HCT116 (cell line): ENCODE results near the gene LINGO4. TPM values are rescaled to one million over a fixed set of nuclear protein-coding genes. Genes with fewer than 3 reads are reported as not detected.

Experiments used
- ATAC-seq: fragments of 200-7000 bp; cut with Tn5 transposase; 2 replicates; pipeline ENCODE4 v1.9.1; 2020; ENCODE audit warnings: mild to moderate bottlenecking, moderate library complexity
- BruUV-seq: library from RNA; stranded (reverse); fragments of 400-500 nt; replicated peaks from 2 replicates; lab custom pipeline; 2021; lab: Mats Ljungman, UMichigan
- CTCF ChIA-PET: fragments of 300-600 bp; sonication (Branson Sonifier 250); formaldehyde crosslinking; loops from one replicate; lab custom pipeline; 2021; ENCODE audit warnings: antibody characterized with exemption; lab: Charles Lee
- POLR2A ChIA-PET: fragments of 300-600, 350-600 bp; sonication (Branson Sonifier 250); formaldehyde crosslinking; loops from one replicate; lab custom pipeline; 2021; ENCODE audit warnings: antibody characterized with exemption; lab: Charles Lee
- RAD21 ChIA-PET, 2 experiments: fragments of 300-600 bp; sonication (Branson Sonifier 250); formaldehyde crosslinking; loops; one replicate each; lab custom pipeline; 2023; ENCODE audit warnings: low total read pairs in 2 of 2; ENCODE audit not compliant: uncharacterized antibody in 2 of 2, unreplicated experiment in 2 of 2, low non-redundant PET in 1 of 2; lab: Charles Lee
- DNase-seq: peaks from one replicate; pipeline ENCODE4 v3.0.0-alpha.2; 2010; ENCODE audit warnings: low read depth, low spot score
- H2AFZ ChIP-seq: fragments of 200-600 bp; shearing (Covaris generic), sonication (generic); 2 replicates; pipeline ENCODE4 v1.6.1; 2017; ENCODE audit warnings: low read depth, mixed run types, mixed read lengths, antibody characterized with exemption, low read length; ENCODE audit not compliant: poor library complexity, severe bottlenecking
- H3K27ac ChIP-seq: 2 replicates; pipeline ENCODE4 v1.5.1; 2012; ENCODE audit warnings: low read depth, low read length
- H3K27me3 ChIP-seq: fragments of 200-600 bp; sonication (generic); 2 replicates; pipeline ENCODE4 v1.6.1; 2016; ENCODE audit warnings: mixed run types, low read length, mixed read lengths; ENCODE audit not compliant: insufficient read depth
- H3K36me3 ChIP-seq, 2 experiments: fragments of 200-500 bp in 1 of 2; fragments of 200-600 bp in 1 of 2; sonication (Bioruptor generic) in 1 of 2; sonication (generic) in 1 of 2; 2 replicates each; pipeline versions ENCODE4 v1.5.1 to v1.6.1; 2014 to 2016; ENCODE audit warnings: low read length in 2 of 2, inconsistent platforms in 1 of 2, mixed read lengths in 1 of 2, mixed run types in 1 of 2; ENCODE audit not compliant: insufficient read depth in 2 of 2, control insufficient read depth in 1 of 2
- H3K4me1 ChIP-seq, 2 experiments: fragments of 200-600 bp in 1 of 2; sonication (generic) in 1 of 2; 2 replicates each; pipeline versions ENCODE4 v1.5.1 to v1.6.1; 2012 to 2017; ENCODE audit warnings: low read length in 2 of 2, inconsistent platforms in 1 of 2, mild to moderate bottlenecking in 1 of 2, mixed read lengths in 1 of 2, mixed run types in 1 of 2, moderate library complexity in 1 of 2; ENCODE audit not compliant: insufficient read depth in 2 of 2, control insufficient read depth in 1 of 2
- H3K4me2 ChIP-seq: fragments of 200-600 bp; sonication (generic); 2 replicates; pipeline ENCODE4 v1.6.1; 2017; ENCODE audit warnings: mixed run types, low read length, mixed read lengths
- H3K4me3 ChIP-seq, 2 experiments: fragments of 200-600 bp in 1 of 2; sonication (generic) in 1 of 2; replicated peaks in 1 of 2; 2 replicates each; pipeline ENCODE4 v1.5.1; 2011 to 2016; ENCODE audit warnings: low read length in 2 of 2, control low read depth in 1 of 2, low read depth in 1 of 2, mild to moderate bottlenecking in 1 of 2, mixed read lengths in 1 of 2, mixed run types in 1 of 2
- H3K79me2 ChIP-seq: fragments of 200-600 bp; sonication (generic); 2 replicates; pipeline ENCODE4 v1.6.1; 2017; ENCODE audit warnings: mild to moderate bottlenecking, mixed run types, low read length, moderate library complexity, mixed read lengths; ENCODE audit not compliant: insufficient read depth
- H3K9ac ChIP-seq: fragments of 200-600 bp; sonication (generic); 2 replicates; pipeline ENCODE4 v1.6.1; 2016; ENCODE audit warnings: low read length, mixed read lengths
- H3K9me2 ChIP-seq: fragments of 200-600 bp; sonication (generic), shearing (Covaris generic); 2 replicates; pipeline ENCODE4 v1.6.1; 2017; ENCODE audit warnings: mixed run types, mild to moderate bottlenecking, moderate library complexity; ENCODE audit not compliant: insufficient read depth
- H3K9me3 ChIP-seq, 2 experiments: fragments of 200-500 bp in 1 of 2; fragments of 200-600 bp in 1 of 2; sonication (Bioruptor generic) in 1 of 2; sonication (generic) in 1 of 2; 2 replicates each; pipeline ENCODE4 v1.6.1; 2014 to 2017; ENCODE audit warnings: low read length in 2 of 2, mixed read lengths in 2 of 2, inconsistent platforms in 1 of 2, low read depth in 1 of 2, mild to moderate bottlenecking in 1 of 2, mixed run types in 1 of 2, moderate library complexity in 1 of 2; ENCODE audit not compliant: control insufficient read depth in 1 of 2, insufficient read depth in 1 of 2
- H4K20me1 ChIP-seq: fragments of 200-600 bp; sonication (generic), shearing (Covaris generic); 2 replicates; pipeline ENCODE4 v1.6.1; 2017; ENCODE audit warnings: mixed run types, mild to moderate bottlenecking, moderate library complexity; ENCODE audit not compliant: insufficient read depth
- CEBPB ChIP-seq: IDR thresholded peaks from 2 replicates; pipeline ENCODE4 v1.6.1; 2012; ENCODE audit warnings: low read depth
- EGR1 ChIP-seq: IDR thresholded peaks from 2 replicates; pipeline ENCODE4 v1.6.1; 2012; ENCODE audit warnings: low read depth
- EZH2 ChIP-seq: fragments of 200-600 bp; sonication (generic); IDR thresholded peaks from 2 replicates; pipeline ENCODE4 v1.6.1; 2017; ENCODE audit warnings: antibody characterized with exemption, mixed run types
- FOSL1 ChIP-seq: IDR thresholded peaks from 2 replicates; pipeline ENCODE4 v1.6.1; 2012; ENCODE audit warnings: low read depth
- POLR2A ChIP-seq: IDR thresholded peaks from 2 replicates; pipeline ENCODE4 v1.7.0; 2011; ENCODE audit warnings: borderline replicate concordance; ENCODE audit not compliant: insufficient read depth, insufficient read length; ENCODE audit errors: extremely low read depth
- RAD21 ChIP-seq: IDR thresholded peaks from 2 replicates; pipeline ENCODE4 v1.6.1; 2012; ENCODE audit warnings: low read depth, mild to moderate bottlenecking
- SP1 ChIP-seq: IDR thresholded peaks from 2 replicates; pipeline ENCODE4 v1.6.1; 2012; ENCODE audit warnings: low read depth
- TCF7L2 ChIP-seq: IDR thresholded peaks from 2 replicates; pipeline ENCODE4 v1.7.0; 2011; ENCODE audit warnings: borderline replicate concordance, inconsistent platforms; ENCODE audit not compliant: insufficient read depth, insufficient read length; ENCODE audit errors: extremely low read depth
- ZBTB33 ChIP-seq: IDR thresholded peaks from 2 replicates; pipeline ENCODE4 v1.6.1; 2011; ENCODE audit warnings: mild to moderate bottlenecking, low read length, moderate library complexity; ENCODE audit not compliant: insufficient replicate concordance; ENCODE audit errors: extremely low read depth
- ZNF274 ChIP-seq: fragments of 200-500 bp; sonication (Bioruptor generic); IDR thresholded peaks from 2 replicates; pipeline ENCODE4 v1.6.1; 2014; ENCODE audit warnings: mild to moderate bottlenecking, low read depth, low read length, inconsistent platforms
- intact Hi-C: fragments of 100-400 bp; cut with micrococcal nuclease; formaldehyde crosslinking; loops from 2 replicates; pipeline ENCODE4 v1.10.0; 2022
- total RNA-seq: library from RNA; stranded (reverse); gene quantifications from one replicate; pipeline ENCODE4 v1.2.1, GENCODE V29; 2021; ENCODE audit not compliant: unreplicated experiment
- TF ChIP-seq, protein P1 (sequence below): IDR thresholded peaks from 2 replicates; pipeline ENCODE4 v1.6.1; 2012

LINGO4 gene
- total RNA-seq, 1 experiment from 2014 or later, result not detected

GRCh38 chr1:151832318-151832980 is 27.2 kb upstream of the LINGO4 start:
- H3K27ac ChIP-seq, result no peak overlapping the region
- no peak for DNase-seq
- POLR2A ChIA-PET, result no interaction called here
- BruUV-seq, result no TSS peak
- H3K27me3 ChIP-seq, result no peaks in the 10 kb centered on the region
- H3K4me3 ChIP-seq, result no peak overlapping the region
- H3K36me3 ChIP-seq, result no peaks in the 10 kb centered on the region
- H3K4me2 ChIP-seq, result no peak overlapping the region
- no peaks in the 10 kb centered on the region for H4K20me1 ChIP-seq
- no peaks in the 10 kb centered on the region for H3K79me2 ChIP-seq
- H3K4me1 ChIP-seq, result peaks cover 17 to 55% of the 10 kb centered on the region in 2 experiments
- H3K9me3 ChIP-seq, result no peaks in the 10 kb centered on the region
- no peaks in the 10 kb centered on the region for H3K9me2 ChIP-seq
- CTCF ChIA-PET, result no interaction called here
- intact Hi-C loops, result no loop called here
- ATAC-seq, result no peak
- H2AFZ ChIP-seq, result no peak overlapping the region
- TF ChIP-seq TCF7L2, result no peak
- no peak for TF ChIP-seq RAD21
- TF ChIP-seq SP1, result peak; percentile 29; the same call in 1 of the 2 replicates
- TF ChIP-seq, protein P1, sequence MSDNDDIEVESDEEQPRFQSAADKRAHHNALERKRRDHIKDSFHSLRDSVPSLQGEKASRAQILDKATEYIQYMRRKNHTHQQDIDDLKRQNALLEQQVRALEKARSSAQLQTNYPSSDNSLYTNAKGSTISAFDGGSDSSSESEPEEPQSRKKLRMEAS, result peak; percentile 93
- RAD21 ChIA-PET, result no interaction called here
- no peak overlapping the region for H3K9ac ChIP-seq

- DNase-seq (no peak), ATAC-seq (no peak)
- Histone ChIP-seq H3K79me2 (no peaks in the 10 kb centered on the region), H2AFZ (peak within 1 kb of the TSS; percentile 56), H3K27ac (peak within 1 kb of the TSS; percentile 36; the same call in 1 of the 2 replicates), H3K36me3 (no peaks in the 10 kb centered on the region), H3K4me2 (peak within 1 kb of the TSS; percentile 67), H3K9me3 (no peaks in the 10 kb centered on the region), H3K9me2 (no peaks in the 10 kb centered on the region), H3K27me3 (no peaks in the 10 kb centered on the region), H4K20me1 (no peaks in the 10 kb centered on the region), H3K9ac (0 out of 2 replicates have a peak within 1 kb of the TSS, but pooled peaks have one; percentile 29), H3K4me3 (peak within 1 kb of the TSS; percentile 17 to 29; a peak in 2 of 4 replicates), H3K4me1 (peaks cover 17 to 46% of the 10 kb centered on the region in 2 experiments)
- ChIA-PET POLR2A (no interaction called here), CTCF (interaction anchor here (1.6 kb wide), 1 partner anchor 170 kb away, joined by 5 read pairs; no protein-coding TSS in a partner anchor), RAD21 (no interaction called here)
- TF ChIP-seq TCF7L2 (no peak), CEBPB (no peak), POLR2A (no peak), EGR1 (no peak), ZBTB33 (no peak), EZH2 (no peak), FOSL1 (no peak), ZNF274 (no peak)
- no TSS peak for BruUV-seq
- intact Hi-C loops, result no loop called here
These were observed 26.4 kb upstream of the LINGO4 start, which contains the start of gene RORC for GRCh38 chr1:151831605-151832004. Gene RORC, minus strand, starts transcription at chr1:151831802. Its CDS starts 38 bp downstream, at chr1:151831764.
